Left ventricle myocardium superior (tissue), 1 donor: Measurements from ENCODE around the gene C6orf47. TPM values are rescaled to one million over a fixed set of nuclear protein-coding genes. Genes with fewer than 3 reads are reported as not detected.

Source experiments
- ATAC-seq: fragments of 200-7000 bp; cut with Tn5 transposase; one replicate; pipeline ENCODE4 v1.9.1; 2020; ENCODE audit warnings: mild to moderate bottlenecking, moderate library complexity
- DNase-seq: peaks from one replicate; pipeline ENCODE4 v3.0.0-alpha.2; 2020
- intact Hi-C: fragments of 100-400 bp; cut with micrococcal nuclease; formaldehyde crosslinking; loops from one replicate; pipeline ENCODE4 v1.11.0; 2022
- total RNA-seq: library from RNA; stranded (reverse); fragmentation: NEBNext Ultra II Directional; extraction: Animal tissue kit (Norgen Biotek cat#: 25700); gene quantifications from one replicate; pipeline ENCODE4 v1.2.1, GENCODE V29; 2021
- donor health status: DM: no; HTN: yes; CAD: no; lungs with severe emphysema.

Gene C6orf47
- total RNA-seq, 1 donor from 2014 or later, result 18.6 TPM

- intact Hi-C loops, result no loop called here
- DNase-seq (peak; percentile 19), ATAC-seq (no peak)
Observed at GRCh38 chr6:31689249-31690110, 28.9 kb upstream of the C6orf47 start.

GRCh38 chr6:31687860-31688693 is 27.5 kb upstream of the C6orf47 start:
- DNase-seq, result peak; percentile 23
- intact Hi-C loops, result no loop called here
- no peak for ATAC-seq

- DNase-seq (no peak), ATAC-seq (no peak)
- intact Hi-C loops, result no loop called here
Observed at GRCh38 chr6:31687321-31687720, 26.7 kb upstream of the C6orf47 start.

- peak; percentile 18 for DNase-seq
- intact Hi-C loops, result no loop called here
- ATAC-seq, result no peak
Observed at GRCh38 chr6:31686483-31686882, 25.9 kb upstream of the C6orf47 start.

- intact Hi-C loops, result no loop called here
- no peak for ATAC-seq
- no peak for DNase-seq
Observed at GRCh38 chr6:31683591-31683990, 23.0 kb upstream of the C6orf47 start.

- ATAC-seq (peak; percentile 77), DNase-seq (peak; percentile 67)
- intact Hi-C loops, result no loop called here
Observed at GRCh38 chr6:31681135-31681671, 20.6 kb upstream of the C6orf47 start.

- DNase-seq (peak; percentile 84), ATAC-seq (peak; percentile 93)
- intact Hi-C loops, result no loop called here
Observed at GRCh38 chr6:31680226-31681134, 19.9 kb upstream of the C6orf47 start, which contains the start of gene LY6G5C. TSS of gene LY6G5C (minus strand) at chr6:31681067. CDS start at chr6:31680373, 694 bp downstream.

- intact Hi-C loops, result no loop called here
- no peak for DNase-seq
- no peak for ATAC-seq
Observed at GRCh38 chr6:31677955-31678354, 17.4 kb upstream of the C6orf47 start.

- intact Hi-C loops, result no loop called here
- DNase-seq (no peak), ATAC-seq (no peak)
Observed at GRCh38 chr6:31676904-31677303, 16.3 kb upstream of the C6orf47 start.

- ATAC-seq, result no peak
- no peak for DNase-seq
- intact Hi-C loops, result no loop called here
Observed at GRCh38 chr6:31676322-31676903, 15.8 kb upstream of the C6orf47 start.

- ATAC-seq, result no peak
Observed at GRCh38 chr6:31669676-31670075, 9.1 kb upstream of the C6orf47 start, which contains the start of gene LY6G5B. TSS of gene LY6G5B (plus strand) at chr6:31669976. CDS start at chr6:31670951, 975 bp downstream.

GRCh38 chr6:31666337-31666965 is 5.9 kb upstream of the C6orf47 start:
- DNase-seq (no peak), ATAC-seq (no peak)
- intact Hi-C loops, result no loop called here

More at GRCh38 chr6:31669676-31670075, 9.1 kb upstream of the C6orf47 start, which contains the start of gene LY6G5B:
- intact Hi-C loops, result no loop called here
- no peak for DNase-seq

GRCh38 chr6:31665501-31666336 is 5.1 kb upstream of the C6orf47 start, which contains the start of gene CSNK2B:
TSS of gene CSNK2B (plus strand) at chr6:31666080. CDS start at chr6:31666832, 752 bp downstream.
- intact Hi-C loops, result no loop called here
- DNase-seq (peak; percentile 99), ATAC-seq (peak; percentile 90)

- peak; percentile 93 for DNase-seq
- intact Hi-C loops, result no loop called here
- peak; percentile 75 for ATAC-seq
Observed at GRCh38 chr6:31664790-31665500, 4.4 kb upstream of the C6orf47 start, which contains the start of gene GPANK1. TSS of gene GPANK1 (minus strand) at chr6:31664997. CDS start at chr6:31664478, 519 bp downstream.

- no peak for DNase-seq
- no peak for ATAC-seq
- intact Hi-C loops, result no loop called here
Observed at GRCh38 chr6:31663961-31664789, 3.6 kb upstream of the C6orf47 start.
